NCI-H187 (cell line): ENCODE measurements around the gene ANP32A.

ENCODE experiments used
- DNase-seq, 2 experiments: peaks; one replicate each; lab custom pipeline; 2025; lab: John Stamatoyannopoulos, UW

The ANP32A gene

DNA sequence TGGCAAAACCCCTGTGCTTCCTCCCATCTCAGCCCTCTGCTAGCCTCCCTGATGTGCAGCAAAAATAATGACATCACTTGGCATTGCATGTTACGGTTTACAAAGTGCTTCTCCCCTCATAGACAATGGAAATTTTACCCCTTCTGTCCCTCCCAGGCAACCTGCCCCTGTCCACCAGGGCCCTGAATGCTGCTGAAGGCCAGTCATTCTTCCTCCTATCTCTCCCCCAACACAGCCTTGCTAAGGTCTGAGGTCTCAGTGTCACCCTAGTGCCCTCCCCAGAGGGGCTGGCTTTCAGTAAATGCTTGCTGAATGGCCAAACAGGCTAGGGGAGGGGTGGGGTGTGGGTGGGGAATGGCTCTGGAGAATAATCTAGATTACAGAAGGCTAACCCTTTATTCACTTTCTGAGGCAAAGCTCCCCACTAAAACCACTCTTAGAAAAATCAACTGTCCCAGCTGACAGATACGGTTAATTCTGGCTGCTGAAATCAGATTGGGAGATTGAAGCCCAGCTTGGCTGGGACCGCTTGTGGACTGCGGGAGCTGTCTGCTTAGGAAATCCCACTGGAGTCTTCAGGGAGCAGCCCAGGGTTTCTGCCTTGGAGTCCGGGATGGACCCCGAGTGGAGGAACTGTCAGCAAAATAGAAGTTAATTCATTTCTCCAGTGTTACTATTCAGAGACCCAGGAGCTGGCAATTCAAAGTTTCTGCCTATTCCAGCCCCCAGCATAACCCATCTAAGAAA is 22.9 kb downstream of the ANP32A start:
- DNase-seq: no peak

DNA sequence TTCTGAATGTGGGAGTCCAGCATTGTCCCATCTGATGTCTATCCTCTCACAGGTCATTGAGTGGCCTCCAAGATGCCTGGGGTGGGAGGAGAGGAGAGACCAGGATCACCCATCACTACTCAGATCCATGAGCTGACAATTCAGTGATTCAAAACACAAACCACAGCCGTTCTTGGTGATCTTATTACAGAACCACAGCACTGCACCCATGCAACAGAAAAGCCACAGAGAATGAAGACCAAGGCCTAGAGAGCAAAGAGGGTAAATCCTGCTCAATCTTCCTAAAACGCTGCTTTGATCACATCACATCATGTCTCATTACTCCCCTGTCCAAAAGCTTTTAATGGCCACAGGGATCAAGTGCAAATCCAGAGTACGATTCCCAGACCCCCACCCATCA is 23.5 kb downstream of the ANP32A start:
- no peak for DNase-seq

GRCh38 chr15:68796576-68796975 is 24.1 kb downstream of the ANP32A start:
- no peak for DNase-seq

DNA sequence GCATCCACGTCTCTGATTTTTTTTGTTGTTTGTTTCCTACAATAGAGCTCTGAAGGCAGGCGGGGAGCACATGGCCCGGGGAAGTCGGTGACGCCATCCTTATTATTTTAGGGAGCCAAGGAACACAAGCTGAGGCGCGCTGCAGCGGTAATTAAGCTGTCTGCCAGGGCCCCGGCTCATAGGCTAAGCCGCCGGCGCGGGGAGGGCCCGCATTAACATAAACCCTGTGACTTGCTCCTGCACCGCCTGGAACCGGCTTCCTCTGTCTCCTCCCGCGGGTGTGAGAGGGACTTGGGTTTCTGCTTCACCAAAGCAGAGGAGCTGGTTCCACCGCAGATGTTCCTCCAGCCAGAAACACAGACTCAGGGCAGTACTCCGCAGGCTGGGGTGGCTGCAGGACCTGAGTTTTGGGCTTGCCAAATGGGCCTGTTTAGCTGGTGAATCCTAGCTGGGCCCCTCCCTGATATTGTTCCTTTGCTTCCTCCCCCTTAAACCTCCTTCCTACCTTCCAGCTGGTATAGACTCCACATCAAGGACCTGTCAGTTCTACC is 25.3 kb downstream of the ANP32A start:
- DNase-seq: no peak

DNA sequence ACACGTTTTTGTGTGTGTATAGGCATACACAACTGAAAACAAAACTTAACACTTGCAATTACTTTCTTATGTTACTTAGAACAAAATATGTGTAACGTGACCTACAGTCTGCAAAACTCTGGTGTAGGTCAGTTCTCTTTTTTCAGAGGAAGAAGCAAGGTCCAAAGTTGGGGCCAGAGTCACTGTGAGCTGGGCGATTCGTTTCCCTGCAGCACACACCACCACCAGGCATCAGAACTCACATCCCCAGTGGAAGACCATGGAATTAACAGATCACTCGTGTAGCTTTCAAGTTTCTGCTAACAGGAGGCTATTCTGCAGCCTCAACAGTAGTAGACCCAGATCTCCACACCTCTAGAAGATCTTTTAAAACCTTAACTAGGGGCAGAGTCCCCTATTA is 25.8 kb downstream of the ANP32A start:
- DNase-seq: no peak

DNA sequence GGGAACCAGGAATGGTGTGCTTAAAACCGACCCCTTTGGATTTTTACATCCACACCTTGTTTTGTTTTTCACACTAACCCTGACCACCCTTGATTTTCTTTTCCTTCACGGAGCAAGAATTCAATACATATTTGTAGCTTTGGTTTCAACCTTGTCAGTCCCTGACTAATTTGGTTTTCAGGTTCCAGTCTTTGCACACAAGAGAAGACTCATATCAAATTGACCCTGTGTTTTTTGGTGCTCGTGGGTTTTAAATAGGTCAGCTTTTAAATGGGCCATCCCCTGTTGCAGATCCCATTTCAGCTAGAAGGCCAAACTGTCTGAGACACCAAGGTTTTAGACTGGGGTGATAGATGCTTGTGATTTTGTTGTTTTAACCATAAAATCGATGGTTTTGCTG is 26.4 kb downstream of the ANP32A start:
- DNase-seq: no peak

- DNase-seq: no peak
These were observed 26.9 kb downstream of the ANP32A start for GRCh38 chr15:68793776-68794175.

- DNase-seq: no peak
These were observed 27.6 kb downstream of the ANP32A start for GRCh38 chr15:68792901-68793766.

- DNase-seq: no peak
These were observed 29.0 kb downstream of the ANP32A start for GRCh38 chr15:68791431-68792283.

DNA sequence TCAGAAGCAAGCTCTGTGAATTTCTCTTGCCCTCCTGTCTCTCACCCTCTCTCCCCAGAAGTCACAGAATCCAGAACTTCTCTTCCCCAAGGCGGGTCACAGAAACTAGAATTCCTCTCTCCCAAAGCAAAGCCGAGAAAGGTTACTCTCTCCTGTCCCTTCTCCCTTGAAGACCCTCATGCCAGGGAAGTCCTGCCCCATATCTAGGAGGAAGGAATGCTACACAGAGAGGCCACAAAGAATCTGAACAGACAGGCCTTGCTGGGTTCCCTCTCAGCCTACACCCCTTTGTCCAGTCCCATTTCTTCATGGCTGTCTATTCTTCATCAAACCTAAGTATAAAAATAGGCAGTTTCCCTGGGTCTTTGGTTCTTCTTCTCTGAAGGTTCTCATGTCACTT is 29.8 kb downstream of the ANP32A start:
- DNase-seq: no peak

- no peak for DNase-seq
These were observed 30.5 kb downstream of the ANP32A start for GRCh38 chr15:68790242-68790575.

DNA sequence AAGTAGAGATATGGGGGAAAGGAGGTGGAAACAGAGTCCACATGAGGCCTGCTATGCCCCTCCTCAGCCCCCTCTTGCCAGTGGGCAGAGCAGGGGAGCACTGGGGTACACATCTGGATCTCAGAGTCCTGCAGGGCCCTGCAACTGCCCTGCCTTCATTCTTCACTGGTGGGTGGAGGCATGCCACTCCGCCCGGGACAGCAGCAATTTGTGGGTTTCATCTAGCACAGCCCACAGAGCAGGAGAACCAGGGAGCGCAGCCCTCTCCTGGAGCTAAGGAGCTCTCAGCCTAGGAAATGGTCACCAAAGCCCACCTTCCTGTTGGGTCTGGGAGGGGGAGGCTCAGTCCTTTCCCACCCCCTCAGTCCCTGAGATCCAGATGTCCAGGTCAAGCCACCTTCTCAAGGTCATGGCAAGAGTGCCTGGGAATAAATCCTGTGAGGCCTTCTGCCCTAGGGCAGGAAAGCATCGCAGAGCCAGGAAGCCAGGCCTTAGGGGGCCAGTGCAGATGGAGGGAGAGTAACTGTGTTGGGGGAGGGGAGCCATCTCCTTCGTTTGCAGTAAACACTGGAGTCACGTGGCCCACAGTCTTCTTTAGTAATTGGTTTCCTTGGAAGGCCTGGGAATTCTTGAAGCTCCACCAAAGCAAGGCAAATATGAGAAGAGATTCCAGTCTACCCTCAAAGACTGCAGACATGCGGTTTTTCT is 31.0 kb downstream of the ANP32A start:
- no peak for DNase-seq

GRCh38 chr15:68789091-68789490 is 31.6 kb downstream of the ANP32A start:
- no peak for DNase-seq

GRCh38 chr15:68788264-68788624 is 32.5 kb downstream of the ANP32A start:
- DNase-seq: no peak

DNA sequence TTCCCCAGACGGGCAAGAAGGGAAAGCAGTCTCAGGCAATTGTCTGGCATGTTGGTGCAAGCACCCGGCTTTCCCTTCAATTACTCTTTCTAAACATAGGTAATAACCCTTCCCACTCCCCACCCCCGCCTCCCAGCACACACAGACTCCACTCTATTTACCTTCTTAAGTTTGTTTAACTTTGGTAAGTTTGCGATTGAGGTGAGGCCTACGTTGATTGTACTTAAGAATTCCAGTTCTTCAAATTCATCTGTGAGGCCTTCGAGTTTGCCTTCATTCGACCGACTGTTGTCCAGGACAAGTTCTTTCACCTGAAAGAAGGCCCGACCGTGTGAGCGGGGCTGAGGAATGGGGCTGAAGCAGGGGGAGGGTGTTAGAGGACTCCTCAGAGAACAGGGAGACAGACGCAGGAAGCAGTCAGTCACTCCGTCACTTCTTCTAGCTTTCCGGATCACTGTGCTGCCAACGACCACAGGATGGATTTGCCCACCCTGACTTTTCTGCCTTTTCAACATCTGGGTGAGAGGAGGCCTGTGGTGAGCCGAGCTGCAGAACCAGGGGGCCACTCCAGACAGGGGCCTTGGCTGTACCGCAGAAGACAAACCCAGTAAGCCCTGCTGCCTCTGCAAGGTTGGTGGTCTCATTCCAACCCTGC is 33.0 kb downstream of the ANP32A start:
- DNase-seq: no peak

DNA sequence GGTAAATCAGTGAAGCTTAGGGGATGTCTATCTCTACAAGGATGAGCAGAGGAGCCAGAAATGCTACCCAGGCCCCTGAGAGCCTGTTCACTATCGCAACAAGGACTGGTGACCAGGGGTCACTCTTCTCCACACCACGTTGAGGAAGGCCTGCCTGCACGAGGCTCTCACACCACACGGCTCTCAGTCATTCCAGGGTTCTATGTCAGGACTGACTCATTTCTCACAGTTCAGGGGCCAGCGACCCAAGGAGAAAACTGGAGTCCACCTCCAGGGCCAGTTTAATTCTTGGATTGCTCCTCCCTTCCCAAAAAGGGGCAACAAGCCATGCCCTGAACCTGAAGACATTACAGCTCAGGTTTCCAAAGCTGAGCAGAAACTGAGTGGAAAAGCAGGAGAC is 33.9 kb downstream of the ANP32A start:
- no peak for DNase-seq

GRCh38 chr15:68785541-68785940 is 35.2 kb downstream of the ANP32A start:
- DNase-seq: no peak

GRCh38 chr15:68784206-68784605 is 36.5 kb downstream of the ANP32A start:
- no peak for DNase-seq

- no peak for DNase-seq
These were observed 37.3 kb downstream of the ANP32A start for GRCh38 chr15:68783226-68784058.

- no peak for DNase-seq
These were observed 38.0 kb downstream of the ANP32A start for GRCh38 chr15:68782589-68783161.
